Endothelial cell of umbilical vein (primary cell): Measurements from ENCODE around the gene SPTLC3. TPM values are rescaled to one million over a fixed set of nuclear protein-coding genes. Genes with fewer than 3 reads are reported as not detected.

Source experiments
- BruUV-seq: library from RNA; stranded (reverse); fragments of 400-500 nt; replicated peaks from 2 replicates; lab custom pipeline; 2021; lab: Mats Ljungman, UMichigan
- CTCF ChIA-PET: fragments of 300-600, 350-600 bp; sonication (Branson Sonifier 250); formaldehyde crosslinking; loops from one replicate; lab custom pipeline; 2021; ENCODE audit warnings: antibody characterized with exemption, inconsistent platforms; lab: Charles Lee
- POLR2A ChIA-PET: fragments of 300-600, 350-600 bp; sonication (Branson Sonifier 250); formaldehyde crosslinking; loops from one replicate; lab custom pipeline; 2021; ENCODE audit warnings: antibody characterized with exemption, inconsistent platforms; lab: Charles Lee
- DNase-seq: peaks from one replicate; pipeline ENCODE4 v3.0.0-alpha.2; 2011; ENCODE audit warnings: low read depth, low spot score
- FAIRE-seq: peaks from 2 replicates; lab custom pipeline; 2011; peaks lifted over from hg19 to GRCh38; lab: Jason Lieb, UNC
- H2AFZ ChIP-seq: 2 replicates; pipeline ENCODE4 v1.6.0; 2012; ENCODE audit warnings: low read depth, low read length, control low read depth, inconsistent platforms
- H3K27ac ChIP-seq: 2 replicates; pipeline ENCODE4 v1.5.1; 2011; ENCODE audit warnings: low read depth, mild to moderate bottlenecking, control low read depth, low read length, moderate library complexity; ENCODE audit not compliant: insufficient read depth
- H3K27me3 ChIP-seq, 2 experiments: 2 replicates each; pipeline versions ENCODE4 v1.6.0 to v1.6.1; 2011; ENCODE audit warnings: low read length in 2 of 2, mixed read lengths in 1 of 2; ENCODE audit not compliant: control insufficient read depth in 2 of 2, insufficient read depth in 2 of 2
- H3K36me3 ChIP-seq, 2 experiments: 2 replicates in 1 of 2; 3 replicates in 1 of 2; pipeline ENCODE4 v1.5.1; 2011; ENCODE audit warnings: low read length in 2 of 2, mild to moderate bottlenecking in 1 of 2, moderate library complexity in 1 of 2; ENCODE audit not compliant: control insufficient read depth in 2 of 2, insufficient read depth in 2 of 2; ENCODE audit errors: extremely low read depth in 1 of 2
- H3K4me1 ChIP-seq: 3 replicates; pipeline ENCODE4 v1.5.1; 2011; ENCODE audit warnings: mild to moderate bottlenecking, low read length; ENCODE audit not compliant: control insufficient read depth, insufficient read depth; ENCODE audit errors: extremely low read depth
- H3K4me2 ChIP-seq: 2 replicates; pipeline ENCODE4 v1.6.1; 2011; ENCODE audit warnings: low read length, control low read depth, mixed read lengths; ENCODE audit not compliant: insufficient read depth
- H3K4me3 ChIP-seq, 3 experiments: fragments of 200-600 bp in 1 of 3; sonication (generic), shearing (Covaris generic) in 1 of 3; replicated peaks in 1 of 3; 2 replicates each; pipeline ENCODE4 v1.5.1; 2011 to 2016; ENCODE audit warnings: control low read depth in 3 of 3, low read length in 3 of 3, mild to moderate bottlenecking in 2 of 3, inconsistent platforms in 1 of 3, low read depth in 1 of 3, moderate library complexity in 1 of 3; ENCODE audit not compliant: insufficient read depth in 1 of 3
- H3K79me2 ChIP-seq: 2 replicates; pipeline ENCODE4 v1.6.0; 2012; ENCODE audit warnings: low read length, inconsistent platforms; ENCODE audit not compliant: control insufficient read depth, insufficient read depth
- H3K9ac ChIP-seq: replicated peaks from 2 replicates; pipeline ENCODE3; 2011; ENCODE audit warnings: low read length, control low read depth; ENCODE audit not compliant: insufficient read depth; ENCODE audit errors: extremely low read depth
- H3K9me1 ChIP-seq: replicated peaks from 3 replicates; pipeline ENCODE4 v1.6.0; 2011; ENCODE audit warnings: mild to moderate bottlenecking, low read length; ENCODE audit not compliant: control insufficient read depth, insufficient read depth; ENCODE audit errors: extremely low read depth
- H3K9me3 ChIP-seq: replicated peaks from 2 replicates; pipeline ENCODE4 v1.5.1; 2012; ENCODE audit warnings: low read length, inconsistent platforms; ENCODE audit not compliant: control insufficient read depth, insufficient read depth
- H4K20me1 ChIP-seq: replicated peaks from 2 replicates; pipeline ENCODE3; 2011; ENCODE audit warnings: mild to moderate bottlenecking, low read length; ENCODE audit not compliant: control insufficient read depth, insufficient read depth; ENCODE audit errors: extremely low read depth
- EZH2 ChIP-seq: IDR thresholded peaks from 2 replicates; pipeline ENCODE4 v1.6.1; 2012; ENCODE audit warnings: borderline replicate concordance, low read depth, mild to moderate bottlenecking, moderate library complexity, low read length, inconsistent platforms; ENCODE audit not compliant: severe bottlenecking
- FOS ChIP-seq: IDR thresholded peaks from 2 replicates; pipeline ENCODE4 v1.6.1; 2011; ENCODE audit warnings: mild to moderate bottlenecking, low read length, moderate library complexity, borderline replicate concordance; ENCODE audit not compliant: insufficient read depth
- GATA2 ChIP-seq: IDR thresholded peaks from 2 replicates; pipeline ENCODE4 v1.7.0; 2011; ENCODE audit warnings: low read depth, mild to moderate bottlenecking, moderate library complexity, mixed read lengths, low read length; ENCODE audit not compliant: insufficient read length, insufficient read depth
- JUN ChIP-seq: IDR thresholded peaks from 2 replicates; pipeline ENCODE4 v1.6.1; 2011; ENCODE audit warnings: borderline replicate concordance, low read depth; ENCODE audit not compliant: insufficient read length, insufficient read depth
- MYC ChIP-seq: IDR thresholded peaks from one replicate; pipeline ENCODE4 v1.6.1; 2011; ENCODE audit warnings: mild to moderate bottlenecking, low read depth, low read length
- POLR2A ChIP-seq: IDR thresholded peaks from 2 replicates; pipeline ENCODE4 v1.6.1; 2012; ENCODE audit warnings: low read depth, mild to moderate bottlenecking, control low read depth, low read length
- POLR2AphosphoS5 ChIP-seq: IDR thresholded peaks from 2 replicates; pipeline ENCODE4 v1.6.1; 2012; ENCODE audit warnings: low read depth, mild to moderate bottlenecking, control low read depth, low read length, moderate library complexity; ENCODE audit not compliant: insufficient read depth
- dilution Hi-C: fragments of 300-500 bp; cut with MboI; formaldehyde crosslinking; loops from one replicate; pipeline ENCODE4 v1.15.0; 2019; ENCODE audit warnings: low sequenced_read_pairs; ENCODE audit not compliant: extremely low pct_ligation_motif_present
- intact Hi-C: fragments of 100-400 bp; cut with micrococcal nuclease; formaldehyde crosslinking; loops from one replicate; pipeline ENCODE4 v1.10.0; 2022
- polyA plus RNA-seq, 4 experiments: library from polyadenylated mRNA; depleted of rRNA in 3 of 4; stranded (reverse) in 3 of 4; unstranded in 1 of 4; fragments of >200 nt; gene quantifications; 2 replicates each; pipeline versions ENCODE4 v1.2.1 to v1.2.3, GENCODE V29; 2011 to 2012; ENCODE audit warnings: missing spikeins in 1 of 4
- total RNA-seq: library from RNA; stranded (reverse); gene quantifications from 2 replicates; pipeline ENCODE4 v1.2.3, GENCODE V29; 2021
- TF ChIP-seq, protein P1 (sequence below): IDR thresholded peaks from 2 replicates; pipeline ENCODE4 v1.6.1; 2011; ENCODE audit not compliant: insufficient read depth, insufficient read length
- TF ChIP-seq, protein P2 (sequence below), 2 donors: IDR thresholded peaks; 1 replicate in 1 of 2; 2 replicates in 1 of 2; pipeline ENCODE4 v1.5.1; 2011; ENCODE audit warnings: low read length in 2 of 2, mild to moderate bottlenecking in 2 of 2, moderate library complexity in 2 of 2, control low read depth in 1 of 2, inconsistent platforms in 1 of 2, low read depth in 1 of 2; ENCODE audit not compliant: insufficient read depth in 1 of 2; ENCODE audit errors: extremely low read depth in 1 of 2

Gene SPTLC3
- total and polyA plus RNA-seq, 2 donors (not counting 3 experiments of a cell fraction or from before 2014, with no cell fraction given) = 0.29 to 0.35 TPM

DNA sequence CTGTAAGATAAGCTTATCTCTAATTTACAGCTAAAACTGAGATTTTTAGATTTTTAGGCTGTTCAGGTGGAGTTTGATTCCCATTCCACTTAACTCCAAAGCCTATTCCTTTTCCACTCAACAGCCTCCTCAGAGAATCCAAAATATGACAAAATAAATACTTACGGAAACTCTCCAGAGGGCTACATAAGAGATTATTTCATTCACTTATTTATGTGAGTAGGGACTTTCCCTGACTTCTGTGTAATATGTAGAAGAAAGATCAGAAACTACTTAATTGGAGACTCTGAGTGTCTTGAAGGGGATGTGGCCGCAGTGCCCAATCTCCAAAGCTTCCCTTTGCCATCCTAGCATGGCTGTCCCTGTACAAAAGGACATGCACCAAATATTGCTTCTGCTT lies 140.2 kb downstream of the SPTLC3 start:
- Histone ChIP-seq H2AFZ (no peak overlapping the region), H3K27me3 (no peaks in the 10 kb centered on the region), H3K4me1 (no peaks in the 10 kb centered on the region), H4K20me1 (no peaks in the 10 kb centered on the region), H3K9me1 (no peaks in the 10 kb centered on the region), H3K4me3 (no peak overlapping the region), H3K4me2 (no peak overlapping the region), H3K9me3 (no peaks in the 10 kb centered on the region), H3K27ac (no peak overlapping the region), H3K36me3 (no peaks in the 10 kb centered on the region), H3K79me2 (no peaks in the 10 kb centered on the region), H3K9ac (no peak overlapping the region)
- POLR2A ChIA-PET = no interaction called here
- no peak for TF ChIP-seq FOS
- dilution Hi-C loops = no loop called here
- no peak for FAIRE-seq
- no peak for DNase-seq
- CTCF ChIA-PET = interaction anchor here (0.8 kb wide), 1 partner anchor 9 kb away, joined by 3 read pairs; no protein-coding TSS in a partner anchor
- intact Hi-C loops = no loop called here
- no TSS peak for BruUV-seq

DNA sequence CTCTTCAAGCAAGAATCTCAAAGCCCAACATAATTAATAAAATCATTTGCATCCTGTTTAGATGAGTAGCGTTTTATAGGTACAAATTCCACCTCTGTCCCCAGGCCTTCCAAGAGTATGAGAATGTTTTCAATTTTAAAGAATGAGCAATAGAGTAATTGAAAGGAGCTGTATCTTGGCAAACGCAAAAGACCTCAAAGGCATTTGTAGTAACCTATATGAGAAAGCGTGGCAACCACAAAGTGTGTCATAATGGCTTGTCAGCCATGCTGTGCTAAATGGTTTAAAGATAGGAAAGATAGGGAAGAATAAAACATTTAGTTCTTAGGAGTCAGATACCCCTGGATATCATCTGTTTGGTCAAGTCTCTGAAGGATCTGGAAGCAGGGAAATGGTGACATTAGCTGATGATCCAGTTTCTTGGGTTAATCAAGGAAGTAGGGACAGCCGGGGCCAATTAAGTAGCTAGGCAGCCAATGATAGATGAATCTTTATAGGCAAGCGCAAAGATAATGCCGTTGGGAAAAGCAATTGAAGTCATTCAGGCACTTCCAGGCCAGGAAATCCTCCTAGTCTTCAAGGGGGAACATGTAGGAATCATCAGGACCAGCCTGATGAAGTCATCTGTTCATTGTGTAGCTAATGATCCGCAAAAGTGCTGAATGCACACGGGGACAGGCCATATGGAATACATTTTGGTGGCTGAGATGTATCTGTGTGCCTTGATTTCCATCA lies 140.8 kb downstream of the SPTLC3 start:
- H4K20me1 ChIP-seq = no peaks in the 10 kb centered on the region
- no peaks in the 10 kb centered on the region for H3K27me3 ChIP-seq
- no peak overlapping the region for H3K9ac ChIP-seq
- no peak overlapping the region for H2AFZ ChIP-seq
- H3K4me3 ChIP-seq = no peak overlapping the region
- no TSS peak for BruUV-seq
- no peak overlapping the region for H3K4me2 ChIP-seq
- TF ChIP-seq POLR2AphosphoS5 = no peak
- no peak for TF ChIP-seq JUN
- TF ChIP-seq GATA2 = no peak
- TF ChIP-seq, protein P1, sequence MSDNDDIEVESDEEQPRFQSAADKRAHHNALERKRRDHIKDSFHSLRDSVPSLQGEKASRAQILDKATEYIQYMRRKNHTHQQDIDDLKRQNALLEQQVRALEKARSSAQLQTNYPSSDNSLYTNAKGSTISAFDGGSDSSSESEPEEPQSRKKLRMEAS = no peak
- no peak for TF ChIP-seq EZH2
- no peak for TF ChIP-seq POLR2A
- no peak for TF ChIP-seq FOS
- TF ChIP-seq, protein P2, sequence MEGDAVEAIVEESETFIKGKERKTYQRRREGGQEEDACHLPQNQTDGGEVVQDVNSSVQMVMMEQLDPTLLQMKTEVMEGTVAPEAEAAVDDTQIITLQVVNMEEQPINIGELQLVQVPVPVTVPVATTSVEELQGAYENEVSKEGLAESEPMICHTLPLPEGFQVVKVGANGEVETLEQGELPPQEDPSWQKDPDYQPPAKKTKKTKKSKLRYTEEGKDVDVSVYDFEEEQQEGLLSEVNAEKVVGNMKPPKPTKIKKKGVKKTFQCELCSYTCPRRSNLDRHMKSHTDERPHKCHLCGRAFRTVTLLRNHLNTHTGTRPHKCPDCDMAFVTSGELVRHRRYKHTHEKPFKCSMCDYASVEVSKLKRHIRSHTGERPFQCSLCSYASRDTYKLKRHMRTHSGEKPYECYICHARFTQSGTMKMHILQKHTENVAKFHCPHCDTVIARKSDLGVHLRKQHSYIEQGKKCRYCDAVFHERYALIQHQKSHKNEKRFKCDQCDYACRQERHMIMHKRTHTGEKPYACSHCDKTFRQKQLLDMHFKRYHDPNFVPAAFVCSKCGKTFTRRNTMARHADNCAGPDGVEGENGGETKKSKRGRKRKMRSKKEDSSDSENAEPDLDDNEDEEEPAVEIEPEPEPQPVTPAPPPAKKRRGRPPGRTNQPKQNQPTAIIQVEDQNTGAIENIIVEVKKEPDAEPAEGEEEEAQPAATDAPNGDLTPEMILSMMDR (IDR thresholded peaks at IDR 0.05; ENCODE audit: extremely low read depth in 1 of 2, insufficient read depth in 1 of 2, low read depth in 1 of 2, low read length in 2 of 2) = no peak
- TF ChIP-seq MYC = no peak
- no peak overlapping the region for H3K27ac ChIP-seq
- no peaks in the 10 kb centered on the region for H3K79me2 ChIP-seq
- intact Hi-C loops = no loop called here
- H3K4me1 ChIP-seq = no peaks in the 10 kb centered on the region
- FAIRE-seq (no peak), DNase-seq (no peak)
- dilution Hi-C loops = no loop called here
- H3K36me3 ChIP-seq = no peaks in the 10 kb centered on the region
- no peaks in the 10 kb centered on the region for H3K9me3 ChIP-seq
- ChIA-PET CTCF (interaction anchor here (0.8 kb wide), 1 partner anchor 9 kb away, joined by 3 read pairs; no protein-coding TSS in a partner anchor), POLR2A (no interaction called here)
- H3K9me1 ChIP-seq = no peaks in the 10 kb centered on the region
